NCI-H526 (cell line): ENCODE results near the gene NMUR2.

ENCODE experiments used
- DNase-seq, 2 experiments: peaks; one replicate each; lab custom pipeline; 2025; lab: John Stamatoyannopoulos, UW

NMUR2 gene

GRCh38 chr5:152405145-152405544 lies at the start of gene NMUR2:
NMUR2 (minus strand) TSS chr5:152405279; CDS start chr5:152405113, 166 bp downstream.
- DNase-seq: no peak

- DNase-seq: no peak
Measured at GRCh38 chr5:152443935-152444334, 38.9 kb upstream of the NMUR2 start.

- DNase-seq: no peak
Measured at GRCh38 chr5:152439791-152440190, 34.7 kb upstream of the NMUR2 start.

- no peak for DNase-seq
Measured at GRCh38 chr5:152437866-152438265, 32.8 kb upstream of the NMUR2 start.

- no peak for DNase-seq
Measured at GRCh38 chr5:152427721-152428120, 22.6 kb upstream of the NMUR2 start.

- no peak for DNase-seq
Measured at GRCh38 chr5:152425083-152425482, 20.0 kb upstream of the NMUR2 start.

GRCh38 chr5:152424501-152424900 lies 19.4 kb upstream of the NMUR2 start:
- DNase-seq: no peak

GRCh38 chr5:152422081-152422480 lies 17.0 kb upstream of the NMUR2 start:
- no peak for DNase-seq

- DNase-seq: no peak
Measured at GRCh38 chr5:152412129-152412528, 7.0 kb upstream of the NMUR2 start.

- DNase-seq: no peak
Measured at GRCh38 chr5:152406082-152406481, 1.0 kb upstream of the NMUR2 start.

GRCh38 chr5:152404494-152404893 lies 585 bp downstream of the NMUR2 start:
- DNase-seq: no peak

- DNase-seq: no peak
Measured at GRCh38 chr5:152403046-152403445, 2.0 kb downstream of the NMUR2 start.

- DNase-seq: no peak
Measured at GRCh38 chr5:152400846-152401245, 4.2 kb downstream of the NMUR2 start.

GRCh38 chr5:152397581-152397980 lies 7.5 kb downstream of the NMUR2 start:
- DNase-seq: no peak

- no peak for DNase-seq
Measured at GRCh38 chr5:152393441-152393840, 11.6 kb downstream of the NMUR2 start.

GRCh38 chr5:152389208-152389849 lies 15.8 kb downstream of the NMUR2 start:
- DNase-seq: no peak

- no peak for DNase-seq
Measured at GRCh38 chr5:152388610-152389009, 16.5 kb downstream of the NMUR2 start.

GRCh38 chr5:152380415-152381123 lies 24.5 kb downstream of the NMUR2 start:
- no peak for DNase-seq

GRCh38 chr5:152379331-152379730 lies 25.7 kb downstream of the NMUR2 start:
- no peak for DNase-seq

GRCh38 chr5:152378730-152379129 lies 26.3 kb downstream of the NMUR2 start:
- no peak for DNase-seq

GRCh38 chr5:152376886-152377285 lies 28.2 kb downstream of the NMUR2 start:
- DNase-seq: no peak

GRCh38 chr5:152374711-152375275 lies 30.3 kb downstream of the NMUR2 start:
- DNase-seq: no peak

GRCh38 chr5:152372875-152373274 lies 32.2 kb downstream of the NMUR2 start:
- DNase-seq: no peak
